GM12878 (cell line): ENCODE results near the gene TMPRSS11F. TPM values are rescaled to one million over a fixed set of nuclear protein-coding genes. Genes with fewer than 3 reads are reported as not detected.

ENCODE experiments used
- ATAC-seq: fragments of 200-7000 bp; cut with Tn5 transposase; 3 replicates; pipeline ENCODE4 v1.9.1; 2020; ENCODE audit warnings: mild to moderate bottlenecking, moderate library complexity
- BruUV-seq: library from RNA; stranded (reverse); fragments of 400-500 nt; replicated peaks from 2 replicates; lab custom pipeline; 2021; lab: Mats Ljungman, UMichigan
- CTCF ChIA-PET: fragments of 300-600 bp; sonication (Branson Sonifier 250); formaldehyde crosslinking; extraction: SDS; loops from one replicate; lab custom pipeline; 2021; ENCODE audit warnings: inconsistent platforms; lab: Yijun Ruan, JAX
- POLR2A ChIA-PET: fragments of 350-600 bp; formaldehyde crosslinking; extraction: SDS; loops from one replicate; lab custom pipeline; 2021; ENCODE audit warnings: inconsistent platforms; lab: Charles Lee
- RAD21 ChIA-PET: fragments of 300-600 bp; sonication (Branson Sonifier 250); formaldehyde crosslinking; loops from one replicate; lab custom pipeline; 2023; ENCODE audit warnings: antibody characterized with exemption; ENCODE audit not compliant: unreplicated experiment; lab: Charles Lee
- SMC1A ChIA-PET: fragments of 300-600 bp; sonication (Branson Sonifier 250); formaldehyde crosslinking; loops from one replicate; lab custom pipeline; 2023; ENCODE audit not compliant: unreplicated experiment, uncharacterized antibody; lab: Charles Lee
- DNase-seq: peaks from one replicate; pipeline ENCODE4 v3.0.0-alpha.2; 2011; ENCODE audit warnings: low read depth, low spot score
- FAIRE-seq: peaks from 3 replicates; lab custom pipeline; 2011; peaks lifted over from hg19 to GRCh38; lab: Jason Lieb, UNC
- H2AFZ ChIP-seq: 2 replicates; pipeline ENCODE4 v1.6.0; 2011; ENCODE audit warnings: low read depth, low read length, control low read depth; ENCODE audit not compliant: control insufficient read depth
- H3K27ac ChIP-seq: 2 replicates; pipeline ENCODE4 v1.5.1; 2011; ENCODE audit warnings: control low read depth; ENCODE audit not compliant: control insufficient read depth, insufficient read depth
- H3K27me3 ChIP-seq, 2 experiments: replicated peaks in 1 of 2; 2 replicates each; pipeline versions ENCODE4 v1.6.0 to v1.6.1; 2011; ENCODE audit warnings: low read length in 1 of 2; ENCODE audit not compliant: control insufficient read depth in 2 of 2, insufficient read depth in 2 of 2
- H3K36me3 ChIP-seq, 2 experiments: 2 replicates each; pipeline ENCODE4 v1.5.1; 2011; ENCODE audit warnings: low read length in 1 of 2; ENCODE audit not compliant: control insufficient read depth in 2 of 2, insufficient read depth in 2 of 2
- H3K4me1 ChIP-seq: 2 replicates; pipeline ENCODE4 v1.6.1; 2011; ENCODE audit warnings: mild to moderate bottlenecking, low read length, moderate library complexity, mixed read lengths; ENCODE audit not compliant: control insufficient read depth, insufficient read depth
- H3K4me2 ChIP-seq: 2 replicates; pipeline ENCODE4 v1.6.0; 2011; ENCODE audit warnings: control low read depth; ENCODE audit not compliant: control insufficient read depth, insufficient read depth
- H3K4me3 ChIP-seq: fragments of 200-600 bp; sonication (generic); 2 replicates; pipeline ENCODE4 v1.5.1; 2016
- H3K79me2 ChIP-seq: 2 replicates; pipeline ENCODE4 v1.6.0; 2011; ENCODE audit warnings: low read length; ENCODE audit not compliant: control insufficient read depth, insufficient read depth
- H3K9ac ChIP-seq: 2 replicates; pipeline ENCODE4 v1.8.0; 2011; ENCODE audit warnings: low read length, control low read depth, mixed read lengths; ENCODE audit not compliant: control insufficient read depth, insufficient read depth
- H3K9me3 ChIP-seq: replicated peaks from 3 replicates; pipeline ENCODE4 v1.5.1; 2011; ENCODE audit warnings: mild to moderate bottlenecking, low read length; ENCODE audit not compliant: control insufficient read depth, insufficient read depth
- H4K20me1 ChIP-seq: 2 replicates; pipeline ENCODE4 v1.6.0; 2011; ENCODE audit not compliant: control insufficient read depth, insufficient read depth
- BHLHE40 ChIP-seq, 2 experiments: fragments of 450-650 bp in 1 of 2; IDR thresholded peaks; 2 replicates each; pipeline ENCODE4 v1.6.1; 2011 to 2017; ENCODE audit warnings: low read depth in 2 of 2, borderline replicate concordance in 1 of 2, improper control_type of control experiment in 1 of 2, low read length in 1 of 2, mild to moderate bottlenecking in 1 of 2
- EZH2 ChIP-seq: IDR thresholded peaks from 2 replicates; pipeline ENCODE4 v1.6.1; 2012; ENCODE audit warnings: low read depth, mild to moderate bottlenecking, control low read depth, inconsistent platforms, low read length, borderline replicate concordance; ENCODE audit not compliant: control insufficient read depth
- IKZF2 ChIP-seq, 2 experiments: fragments of 450-650 bp; IDR thresholded peaks; 2 replicates each; pipeline ENCODE4 v1.6.1; 2017; ENCODE audit warnings: mild to moderate bottlenecking in 2 of 2, moderate library complexity in 2 of 2
- MEF2B ChIP-seq: fragments of 450-650 bp; IDR thresholded peaks from 2 replicates; pipeline ENCODE4 v1.6.1; 2018; ENCODE audit warnings: mild to moderate bottlenecking, moderate library complexity; ENCODE audit not compliant: partially characterized antibody, poor library complexity, severe bottlenecking
- MTA3 ChIP-seq: IDR thresholded peaks from 2 replicates; pipeline ENCODE4 v1.6.1; 2012; ENCODE audit warnings: low read length, inconsistent platforms, borderline replicate concordance
- MXI1 ChIP-seq: fragments of 150-350 bp; IDR thresholded peaks from 2 replicates; pipeline ENCODE4 v1.6.1; 2011; ENCODE audit warnings: low read depth, mild to moderate bottlenecking, inconsistent platforms, low read length, improper control_type of control experiment
- POLR2A ChIP-seq: IDR thresholded peaks from 2 replicates; pipeline ENCODE4 v1.6.1; 2011; ENCODE audit warnings: low read depth, mild to moderate bottlenecking, low read length
- POLR2AphosphoS5 ChIP-seq: IDR thresholded peaks from 2 replicates; pipeline ENCODE4 v1.6.1; 2011; ENCODE audit warnings: mild to moderate bottlenecking, low read length, inconsistent platforms
- REST ChIP-seq: IDR thresholded peaks from 2 replicates; pipeline ENCODE4 v1.6.1; 2012; ENCODE audit warnings: mild to moderate bottlenecking, low read depth, low read length
- SUPT20H ChIP-seq: IDR thresholded peaks from 2 replicates; pipeline ENCODE4 v1.6.1; 2011; ENCODE audit warnings: low read depth, mild to moderate bottlenecking, low read length, moderate library complexity, borderline replicate concordance; ENCODE audit not compliant: control insufficient read depth
- TARDBP ChIP-seq: IDR thresholded peaks from 2 replicates; pipeline ENCODE4 v1.6.1; 2016; ENCODE audit warnings: borderline replicate concordance
- TCF12 ChIP-seq: IDR thresholded peaks from 2 replicates; pipeline ENCODE4 v1.6.1; 2011; ENCODE audit warnings: low read depth, mild to moderate bottlenecking, low read length
- YY1 ChIP-seq: IDR thresholded peaks from 2 replicates; pipeline ENCODE4 v1.6.1; 2011; ENCODE audit warnings: low read depth, mild to moderate bottlenecking, low read length
- ZBTB33 ChIP-seq: fragments of 450-650 bp; IDR thresholded peaks from 2 replicates; pipeline ENCODE4 v1.6.1; 2017; ENCODE audit warnings: mild to moderate bottlenecking
- WGBS: methylation state at CpG from one replicate; pipeline ENCODE4 v1.1.6; 2016; ENCODE audit warnings: low lambda C conversion rate; ENCODE audit not compliant: insufficient replicate concordance, insufficient coverage; ENCODE audit errors: missing lambda C conversion rate; 5-methylcytosine and 5-hydroxymethylcytosine counted together
- in situ Hi-C: fragments of 300-500 bp; cut with MboI; formaldehyde crosslinking; loops from 9 replicates; pipeline ENCODE4 v1.14.3; 2018; ENCODE audit warnings: mixed read lengths
- intact Hi-C: fragments of 100-400 bp; cut with micrococcal nuclease; formaldehyde crosslinking; loops from one replicate; pipeline ENCODE4 v1.14.2; 2022; ENCODE audit not compliant: unreplicated experiment
- polyA plus RNA-seq, 11 experiments: library from polyadenylated mRNA; depleted of rRNA in 4 of 11; unstranded in 6 of 11; stranded (reverse) in 5 of 11; fragments of >200 nt; fragmentation: Nextera tagmentation in 4 of 11; fragmentation: Illumina TruSeq in 1 of 11; extraction: Ambion mirVana in 4 of 11; extraction: Trizol in 1 of 11; gene quantifications; 1 replicate in 1 of 11; 2 replicates in 10 of 11; pipeline versions ENCODE4 v1.2.1 to v1.2.3, GENCODE V29; 2011 to 2016; ENCODE audit warnings: inconsistent platforms in 2 of 11, missing spikeins in 2 of 11, low read depth in 1 of 11
- total RNA-seq, 4 experiments: library from RNA; depleted of rRNA in 3 of 4; stranded (reverse); fragments of >200 nt in 3 of 4; fragmentation: Illumina TruSeq in 1 of 4; extraction: Trizol in 1 of 4; gene quantifications; 2 replicates each; pipeline versions ENCODE4 v1.2.1 to v1.2.3, GENCODE V29; 2013 to 2021
- TF ChIP-seq, protein P1 (sequence below): fragments of 450-650 bp; IDR thresholded peaks from 2 replicates; pipeline ENCODE4 v1.6.1; 2017; ENCODE audit warnings: mild to moderate bottlenecking, low read depth, inconsistent platforms; ENCODE audit not compliant: poor library complexity, severe bottlenecking

The TMPRSS11F gene
- total and polyA plus RNA-seq, 10 of the 15 experiments (the other 5 are each of a cell fraction or from before 2014, with no cell fraction given), result not detected

- intact Hi-C loops, result no loop called here
- H3K27ac ChIP-seq, result no peak overlapping the region
- no peak for FAIRE-seq
- RAD21 ChIA-PET, result no interaction called here
- no peaks in the 10 kb centered on the region for H4K20me1 ChIP-seq
- CTCF ChIA-PET, result no interaction called here
- no peaks in the 10 kb centered on the region for H3K27me3 ChIP-seq
- BruUV-seq, result no TSS peak
- H3K4me2 ChIP-seq, result no peak overlapping the region
- no peak for ATAC-seq
- H3K79me2 ChIP-seq, result no peaks in the 10 kb centered on the region
- H2AFZ ChIP-seq, result no peak overlapping the region
- no peaks in the 10 kb centered on the region for H3K9me3 ChIP-seq
- no peak for DNase-seq
- WGBS, result 0% methylated on average over 1 of the region's 1 CpG
- H3K4me3 ChIP-seq, result no peak overlapping the region
- in situ Hi-C loops, result no loop called here
- POLR2A ChIA-PET, result no interaction called here
- no peaks in the 10 kb centered on the region for H3K4me1 ChIP-seq
- no peak overlapping the region for H3K9ac ChIP-seq
- H3K36me3 ChIP-seq, result no peaks in the 10 kb centered on the region
- SMC1A ChIA-PET, result no interaction called here
- TF ChIP-seq IKZF2 (IDR thresholded peaks at IDR 0.05), result no peak
- no peak for TF ChIP-seq MXI1
- no peak for TF ChIP-seq YY1
- TF ChIP-seq, protein P1, sequence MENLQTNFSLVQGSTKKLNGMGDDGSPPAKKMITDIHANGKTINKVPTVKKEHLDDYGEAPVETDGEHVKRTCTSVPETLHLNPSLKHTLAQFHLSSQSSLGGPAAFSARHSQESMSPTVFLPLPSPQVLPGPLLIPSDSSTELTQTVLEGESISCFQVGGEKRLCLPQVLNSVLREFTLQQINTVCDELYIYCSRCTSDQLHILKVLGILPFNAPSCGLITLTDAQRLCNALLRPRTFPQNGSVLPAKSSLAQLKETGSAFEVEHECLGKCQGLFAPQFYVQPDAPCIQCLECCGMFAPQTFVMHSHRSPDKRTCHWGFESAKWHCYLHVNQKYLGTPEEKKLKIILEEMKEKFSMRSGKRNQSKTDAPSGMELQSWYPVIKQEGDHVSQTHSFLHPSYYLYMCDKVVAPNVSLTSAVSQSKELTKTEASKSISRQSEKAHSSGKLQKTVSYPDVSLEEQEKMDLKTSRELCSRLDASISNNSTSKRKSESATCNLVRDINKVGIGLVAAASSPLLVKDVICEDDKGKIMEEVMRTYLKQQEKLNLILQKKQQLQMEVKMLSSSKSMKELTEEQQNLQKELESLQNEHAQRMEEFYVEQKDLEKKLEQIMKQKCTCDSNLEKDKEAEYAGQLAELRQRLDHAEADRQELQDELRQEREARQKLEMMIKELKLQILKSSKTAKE, result no peak
- no peak for TF ChIP-seq REST
- TF ChIP-seq SUPT20H, result no peak
- TF ChIP-seq MEF2B, result no peak
- TF ChIP-seq ZBTB33, result no peak
- TF ChIP-seq EZH2, result no peak
- TF ChIP-seq POLR2A, result no peak
- TF ChIP-seq POLR2AphosphoS5, result no peak
- TF ChIP-seq TARDBP, result no peak
- no peak for TF ChIP-seq TCF12
- TF ChIP-seq BHLHE40 (IDR thresholded peaks at IDR 0.05; ENCODE audit: borderline replicate concordance in 1 of 2, low read depth in 2 of 2, low read length in 1 of 2), result no peak
- TF ChIP-seq MTA3, result no peak
These were observed 46.9 kb downstream of the TMPRSS11F start for GRCh38 chr4:68082758-68083157.
